NCI-H2081 treated with DMSO at 0.1 percent for 48 hours (cell line): ENCODE measurements around the gene MINDY3.
"Not testable (repeated sequence)": the region's sequence is repeated elsewhere in the genome, so short reads cannot be mapped to it uniquely, and the experiment has no call there.

Source experiments
- DNase-seq: peaks from one replicate; lab custom pipeline; 2025; lab: John Stamatoyannopoulos, UW

Gene MINDY3

DNA sequence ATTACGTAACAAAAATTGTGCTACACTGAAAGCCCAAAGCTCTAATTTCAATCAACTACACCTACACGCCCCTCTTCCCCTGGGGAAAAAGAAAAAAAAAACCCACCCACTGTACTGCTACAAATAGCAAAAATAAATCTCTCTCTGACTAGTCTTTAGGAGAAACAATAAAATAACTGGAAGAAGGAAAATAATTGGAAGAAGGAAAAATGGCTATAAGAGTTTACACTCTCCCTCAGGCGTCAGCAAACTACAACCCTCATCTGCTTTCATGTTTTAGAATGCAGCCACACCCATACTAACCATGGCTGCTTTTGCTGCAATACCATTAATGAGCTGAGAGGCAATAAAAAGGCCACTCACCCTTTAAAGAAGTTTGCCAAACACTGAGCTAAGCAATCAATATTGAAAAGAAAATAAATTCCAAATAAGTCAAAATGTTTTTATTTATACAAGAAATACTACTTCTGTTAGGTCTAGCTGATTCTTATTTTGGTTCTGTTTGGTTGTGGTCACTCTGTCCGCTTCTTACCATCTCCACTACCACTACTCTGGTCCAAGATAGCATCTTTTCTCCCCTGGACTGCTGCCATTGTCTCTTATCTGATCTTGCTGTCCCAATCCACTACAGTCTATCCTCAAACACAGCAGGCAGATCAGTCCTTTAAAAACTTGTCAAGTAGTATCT lies 3.8 kb downstream of the MINDY3 start:
- no peak for DNase-seq

DNA sequence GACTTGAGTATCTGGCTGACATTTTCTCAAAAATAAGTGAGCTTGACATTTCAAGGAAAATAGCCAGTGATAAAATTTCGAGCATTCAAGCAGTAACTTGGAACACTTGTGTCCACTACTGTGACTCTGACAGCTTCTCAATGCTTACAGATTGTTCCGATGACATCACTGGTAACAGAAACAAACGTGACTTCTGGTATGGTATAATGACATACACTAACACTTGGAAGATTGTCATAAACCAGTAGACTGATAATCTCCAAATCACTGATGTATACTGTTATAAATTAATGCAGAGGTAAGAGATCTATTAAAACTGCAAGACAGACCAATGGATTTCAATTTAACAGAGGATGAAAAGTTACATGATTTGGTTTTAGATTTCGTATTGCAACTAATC lies 6.5 kb downstream of the MINDY3 start:
- no peak for DNase-seq

DNA sequence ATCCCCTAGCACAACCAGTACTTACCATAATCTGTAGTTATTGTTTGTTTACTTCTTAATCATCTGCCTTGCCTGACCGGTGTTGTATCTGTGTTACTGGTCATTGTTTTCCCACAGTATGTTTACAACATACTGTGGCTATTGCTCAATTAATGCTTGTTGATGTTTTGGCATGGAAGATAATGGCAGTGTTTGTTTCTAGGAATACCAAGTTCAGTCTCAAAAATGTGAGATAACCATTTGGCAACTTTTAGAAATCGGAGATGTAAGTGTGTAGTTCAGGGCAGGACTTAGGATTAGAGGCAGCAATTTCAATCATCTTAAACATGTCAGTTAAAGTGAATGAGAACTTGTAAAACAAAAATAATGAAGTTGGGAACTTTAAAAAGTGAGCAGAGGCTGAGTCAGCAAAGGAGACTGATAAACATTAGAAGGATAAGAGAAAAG lies 8.2 kb downstream of the MINDY3 start:
- DNase-seq = no peak

DNA sequence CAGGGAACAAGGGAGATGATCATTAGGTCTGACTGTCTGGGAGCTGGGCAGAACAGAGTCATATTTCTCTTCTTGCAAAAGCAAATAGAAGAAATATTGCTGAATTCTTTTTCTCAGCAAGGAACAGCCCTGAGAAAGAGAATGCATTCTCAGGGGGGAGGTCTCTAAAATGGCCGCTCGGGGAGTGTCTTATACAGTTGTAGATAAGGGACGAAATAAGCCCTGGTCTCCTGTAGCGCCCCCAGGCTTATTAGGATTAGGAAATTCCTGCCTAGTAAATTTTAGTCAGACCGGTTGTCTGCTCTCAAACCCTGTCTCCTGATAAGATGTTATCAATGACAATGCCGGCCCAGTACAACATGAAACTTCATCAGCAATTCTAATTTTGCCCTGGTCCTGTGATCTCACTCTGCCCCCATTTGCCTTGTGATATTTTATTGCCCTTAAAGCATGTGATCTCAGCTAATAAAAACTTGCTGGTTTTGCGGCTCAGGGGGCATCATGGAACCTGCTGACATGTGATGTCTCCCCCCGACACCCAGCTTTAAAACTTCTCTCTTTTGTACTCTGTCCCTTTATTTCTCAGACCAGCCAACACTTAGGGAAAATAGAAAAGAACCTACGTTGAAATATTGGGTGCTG lies 9.8 kb downstream of the MINDY3 start:
- DNase-seq = not testable (repeated sequence)

- no peak for DNase-seq
Measured at GRCh38 chr10:15849316-15849715, 11.0 kb downstream of the MINDY3 start.

- no peak for DNase-seq
Measured at GRCh38 chr10:15847481-15847880, 12.8 kb downstream of the MINDY3 start.

DNA sequence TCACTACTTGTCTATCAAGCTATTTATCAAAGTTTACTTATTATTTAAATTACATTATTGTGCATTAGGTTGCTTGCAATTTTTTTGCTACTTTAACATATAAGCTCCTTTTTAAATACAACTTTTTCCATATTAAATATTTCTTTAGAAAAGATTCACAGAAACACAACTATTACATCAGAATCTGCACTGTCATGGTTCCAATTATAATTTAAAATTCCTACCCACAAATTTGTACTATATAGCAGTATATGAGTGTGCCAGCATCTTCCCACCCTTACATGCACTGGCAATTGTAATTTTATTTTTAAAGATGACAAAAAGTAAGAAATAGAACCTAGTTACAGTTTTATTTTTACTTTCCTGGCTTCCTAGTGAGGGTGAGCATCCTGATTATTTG lies 15.8 kb downstream of the MINDY3 start:
- DNase-seq = no peak

GRCh38 chr10:15843695-15844094 lies 16.6 kb downstream of the MINDY3 start:
- DNase-seq = no peak

- no peak for DNase-seq
Measured at GRCh38 chr10:15842556-15843169, 17.6 kb downstream of the MINDY3 start.

DNA sequence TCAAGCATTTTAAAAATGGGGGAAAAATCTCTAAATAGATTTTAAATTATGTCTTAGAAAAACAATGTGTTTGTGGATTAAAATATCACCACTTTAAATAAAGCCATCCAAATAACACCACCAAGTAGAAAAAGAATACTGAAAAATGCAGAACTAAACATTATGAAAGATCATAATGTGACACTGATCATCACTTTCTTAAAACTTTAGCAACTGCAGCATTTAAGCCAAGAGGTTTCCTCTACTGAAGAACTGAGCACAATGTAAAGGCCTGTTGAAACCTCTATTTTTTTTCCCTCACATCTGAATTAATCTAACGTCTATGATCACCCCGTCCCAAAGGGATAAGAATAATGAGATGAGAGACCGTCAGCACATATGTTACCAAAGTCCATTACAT lies 18.6 kb downstream of the MINDY3 start:
- no peak for DNase-seq

DNA sequence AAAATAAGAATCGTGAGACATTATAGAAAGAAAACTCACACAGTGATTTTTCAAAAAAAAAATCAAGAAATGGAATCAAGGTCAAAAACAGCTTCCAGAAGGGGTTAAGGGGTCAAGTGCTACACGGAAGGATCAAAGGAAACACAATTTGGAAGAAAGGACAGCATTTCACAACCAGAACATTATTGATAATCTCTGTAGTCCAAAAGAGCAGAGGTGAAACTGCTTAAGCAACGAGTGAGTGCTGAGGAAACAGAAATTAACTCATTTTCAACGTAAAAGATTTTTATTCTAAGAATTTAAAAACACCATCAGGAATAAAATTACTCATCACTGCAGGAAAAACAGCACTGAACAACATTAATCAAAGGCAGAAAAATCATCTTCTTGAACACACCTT lies 23.5 kb downstream of the MINDY3 start:
- no peak for DNase-seq

- DNase-seq = no peak
Measured at GRCh38 chr10:15829495-15829894, 30.8 kb downstream of the MINDY3 start.

GRCh38 chr10:15824498-15824897 lies 35.8 kb downstream of the MINDY3 start:
- no peak for DNase-seq

GRCh38 chr10:15822131-15822530 lies 38.2 kb downstream of the MINDY3 start:
- no peak for DNase-seq

DNA sequence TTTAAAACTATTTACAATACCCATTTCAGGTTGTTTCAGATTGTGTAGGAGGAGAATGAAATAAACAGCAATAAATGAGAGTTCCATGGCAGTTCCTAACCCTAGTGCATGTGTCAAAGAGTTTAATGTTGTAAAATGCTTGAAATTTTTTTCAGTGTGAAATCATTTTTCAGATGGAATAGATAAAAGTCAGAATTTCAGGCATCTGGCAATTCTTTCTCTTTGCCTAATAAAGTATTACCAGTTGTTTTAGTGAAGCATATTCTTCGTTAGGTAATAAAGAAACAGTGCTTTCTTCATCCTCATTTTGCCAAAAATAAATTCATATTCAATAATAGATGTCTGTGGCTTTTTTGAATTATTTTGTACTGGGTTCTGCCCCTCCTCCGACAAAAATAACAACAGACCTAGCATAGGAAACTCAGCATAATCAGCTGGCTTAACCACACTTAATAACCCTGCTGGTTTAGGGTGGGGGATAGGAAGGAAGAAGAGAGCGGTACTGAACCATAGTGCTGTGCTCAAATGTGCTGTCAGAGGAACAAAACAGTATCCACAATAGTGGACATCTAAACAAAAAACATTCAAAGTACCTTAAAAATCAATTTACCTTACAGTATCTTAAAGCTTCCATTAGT lies 39.1 kb downstream of the MINDY3 start:
- no peak for DNase-seq

DNA sequence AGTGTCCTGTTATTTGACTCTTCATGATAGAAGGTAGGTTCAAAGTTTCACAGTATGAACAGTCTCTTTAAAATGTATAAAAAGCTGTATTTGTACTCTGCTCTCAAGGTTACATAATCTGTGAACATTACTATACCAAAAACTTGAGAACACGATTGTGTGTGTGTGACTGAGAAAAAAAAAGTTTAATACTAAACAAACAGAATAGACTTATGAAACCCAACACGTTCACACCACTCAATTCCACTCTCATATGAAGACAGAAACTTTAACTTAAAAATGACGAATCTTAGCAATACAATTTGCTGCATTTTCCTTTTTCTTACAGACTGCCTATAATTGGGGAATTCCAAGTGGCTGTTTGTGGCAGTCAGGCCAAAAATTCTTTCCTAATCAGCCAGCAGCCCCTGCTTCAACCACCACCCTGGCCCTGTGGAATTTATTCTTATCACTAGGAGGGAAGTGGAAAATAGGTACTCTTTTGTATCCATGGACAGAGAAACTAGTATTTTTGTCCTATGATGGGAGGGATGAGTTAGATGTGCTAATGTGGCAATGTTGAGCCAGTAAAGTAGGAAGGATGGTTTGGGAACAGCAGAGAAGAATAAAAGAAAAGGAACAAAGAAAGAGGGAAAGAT lies 42.8 kb downstream of the MINDY3 start:
- no peak for DNase-seq

DNA sequence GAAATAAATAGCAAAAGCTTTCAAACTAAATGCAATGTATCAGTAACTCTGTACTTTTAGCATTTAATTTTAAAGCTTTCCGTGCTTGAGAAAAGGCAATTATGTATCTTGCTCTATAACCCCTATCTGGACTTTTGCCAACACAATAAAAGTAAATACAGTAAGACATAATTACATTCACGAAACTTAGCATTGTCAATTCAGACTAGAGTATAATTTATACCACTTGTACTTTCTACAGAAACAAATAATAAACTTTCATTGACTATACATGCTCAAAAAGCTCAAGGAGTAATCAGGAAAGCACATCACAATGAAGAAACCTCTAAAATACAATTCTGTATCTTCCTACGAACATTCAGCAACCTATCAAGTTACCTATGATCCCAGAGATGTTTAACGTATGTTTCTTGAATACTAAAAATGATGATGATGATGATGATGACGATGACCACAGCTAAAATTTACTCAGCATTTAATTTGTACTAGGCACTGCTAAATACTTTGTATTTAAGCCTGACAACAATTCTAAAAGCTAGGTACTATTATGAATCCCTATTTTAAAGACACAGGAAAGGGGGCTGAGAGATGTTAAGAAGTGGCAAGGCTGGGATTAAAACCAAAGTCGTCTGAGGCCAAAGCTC lies 44.9 kb downstream of the MINDY3 start:
- no peak for DNase-seq

GRCh38 chr10:15814565-15814964 lies 45.7 kb downstream of the MINDY3 start:
- no peak for DNase-seq

GRCh38 chr10:15813415-15813814 lies 46.9 kb downstream of the MINDY3 start:
- DNase-seq = no peak

GRCh38 chr10:15809450-15809849 lies 50.9 kb downstream of the MINDY3 start:
- DNase-seq = no peak

GRCh38 chr10:15808204-15808797 lies 52.0 kb downstream of the MINDY3 start:
- no peak for DNase-seq
